CD14-positive monocyte (primary cell): ENCODE measurements around the gene MED27. TPM values are rescaled to one million over a fixed set of nuclear protein-coding genes. Genes with fewer than 3 reads are reported as not detected.

Experiments
- DNase-seq, 3 donors: peaks; one replicate each; pipeline ENCODE4 v3.0.0-alpha.2; 2011 to 2022
- H2AFZ ChIP-seq: 2 replicates; pipeline ENCODE4 v1.6.0; 2012; ENCODE audit warnings: mild to moderate bottlenecking, low read depth, low read length, inconsistent platforms; ENCODE audit not compliant: insufficient read depth, poor library complexity, severe bottlenecking
- H3K27ac ChIP-seq, 2 donors: 1 replicate in 1 of 2; 2 replicates in 1 of 2; pipeline ENCODE4 v1.5.1; 2012 to 2013; ENCODE audit warnings: low read length in 2 of 2, control low read depth in 1 of 2, inconsistent platforms in 1 of 2, low read depth in 1 of 2, mild to moderate bottlenecking in 1 of 2
- H3K27me3 ChIP-seq, 2 donors: one replicate each; pipeline versions ENCODE4 v1.6.0 to v1.6.1; 2011 to 2013; ENCODE audit warnings: low read length in 2 of 2; ENCODE audit not compliant: control insufficient read depth in 2 of 2, insufficient read depth in 2 of 2
- H3K36me3 ChIP-seq, 2 donors: replicated peaks in 1 of 2; 1 replicate in 1 of 2; 2 replicates in 1 of 2; pipeline versions ENCODE4 v1.5.1 to v1.6.1; 2012 to 2013; ENCODE audit warnings: low read length in 2 of 2, control low read depth in 1 of 2, inconsistent platforms in 1 of 2, mild to moderate bottlenecking in 1 of 2; ENCODE audit not compliant: insufficient read depth in 2 of 2, control insufficient read depth in 1 of 2
- H3K4me1 ChIP-seq, 2 donors: 1 replicate in 1 of 2; 2 replicates in 1 of 2; pipeline versions ENCODE4 v1.5.1 to v1.6.1; 2012 to 2013; ENCODE audit warnings: low read length in 2 of 2, control low read depth in 1 of 2, inconsistent platforms in 1 of 2, mild to moderate bottlenecking in 1 of 2, moderate library complexity in 1 of 2; ENCODE audit not compliant: insufficient read depth in 2 of 2, control insufficient read depth in 1 of 2
- H3K4me2 ChIP-seq: replicated peaks from 2 replicates; pipeline ENCODE3; 2012; ENCODE audit warnings: low read length, moderate library complexity, mild to moderate bottlenecking; ENCODE audit not compliant: poor library complexity, severe bottlenecking; ENCODE audit errors: extremely low read depth
- H3K4me3 ChIP-seq, 3 experiments: fragments of 200-600 bp in 1 of 3; sonication (generic) in 1 of 3; replicated peaks in 1 of 3; 1 replicate in 2 of 3; 2 replicates in 1 of 3; pipeline ENCODE4 v1.5.1; 2011 to 2013; ENCODE audit warnings: low read length in 3 of 3, mild to moderate bottlenecking in 3 of 3, control low read depth in 2 of 3, low read depth in 2 of 3, inconsistent platforms in 1 of 3, moderate library complexity in 1 of 3
- H3K79me2 ChIP-seq: 2 replicates; pipeline ENCODE4 v1.6.0; 2012; ENCODE audit warnings: mild to moderate bottlenecking, control low read depth, inconsistent platforms, low read length, moderate library complexity; ENCODE audit not compliant: insufficient read depth
- H3K9ac ChIP-seq: 2 replicates; pipeline ENCODE4 v1.6.0; 2017; ENCODE audit warnings: low read length, mild to moderate bottlenecking; ENCODE audit not compliant: insufficient read depth, poor library complexity, severe bottlenecking
- H3K9me3 ChIP-seq, 2 donors: replicated peaks in 1 of 2; 1 replicate in 1 of 2; 2 replicates in 1 of 2; pipeline versions ENCODE4 v1.5.1 to v1.6.1; 2012 to 2013; ENCODE audit warnings: low read length in 2 of 2, control low read depth in 1 of 2; ENCODE audit not compliant: control insufficient read depth in 1 of 2, insufficient read depth in 1 of 2
- H4K20me1 ChIP-seq: 2 replicates; pipeline ENCODE4 v1.6.0; 2012; ENCODE audit warnings: mild to moderate bottlenecking, low read length, control low read depth, moderate library complexity; ENCODE audit not compliant: insufficient read depth
- H3K27ac Mint-ChIP-seq, 7 donors: one replicate each; pipeline ENCODE4 v1.8.0; 2020; ENCODE audit warnings: mild to moderate bottlenecking in 7 of 7, mixed read lengths in 7 of 7, moderate library complexity in 6 of 7, inconsistent platforms in 2 of 7
- H3K27me3 Mint-ChIP-seq, 3 donors: one replicate each; pipeline ENCODE4 v1.8.0; 2021 to 2022; ENCODE audit warnings: low read depth in 3 of 3, mild to moderate bottlenecking in 3 of 3, mixed read lengths in 3 of 3, moderate library complexity in 3 of 3, inconsistent platforms in 1 of 3
- H3K36me3 Mint-ChIP-seq, 2 donors: one replicate each; pipeline ENCODE4 v1.8.0; 2020; ENCODE audit warnings: mixed read lengths in 2 of 2, inconsistent platforms in 1 of 2, mild to moderate bottlenecking in 1 of 2
- H3K4me1 Mint-ChIP-seq: one replicate; pipeline ENCODE4 v1.8.0; 2020; ENCODE audit warnings: mild to moderate bottlenecking, mixed read lengths
- H3K4me3 Mint-ChIP-seq, 2 donors: one replicate each; pipeline ENCODE4 v1.8.0; 2020; ENCODE audit warnings: mild to moderate bottlenecking in 2 of 2, mixed read lengths in 2 of 2, moderate library complexity in 1 of 2
- H3K9me3 Mint-ChIP-seq, 7 donors: one replicate each; pipeline ENCODE4 v1.8.0; 2020 to 2022; ENCODE audit warnings: mixed read lengths in 7 of 7, mild to moderate bottlenecking in 6 of 7, moderate library complexity in 6 of 7, inconsistent platforms in 2 of 7
- WGBS: methylation state at CpG from one replicate; pipeline ENCODE4 v1.1.5; 2013; ENCODE audit warnings: missing lambda C conversion rate; ENCODE audit not compliant: insufficient coverage; 5-methylcytosine and 5-hydroxymethylcytosine counted together
- intact Hi-C, 2 donors: fragments of 100-400 bp; cut with micrococcal nuclease; formaldehyde crosslinking; loops; one replicate each; pipeline versions ENCODE4 v1.15.0 to v1.15.1; 2023
- polyA plus RNA-seq, 3 donors: library from polyadenylated mRNA; depleted of rRNA in 1 of 3; unstranded in 2 of 3; stranded (reverse) in 1 of 3; fragments of 300-500 nt in 2 of 3; fragments of >200 nt in 1 of 3; fragmentation: Illumina TruSeq in 2 of 3; gene quantifications; 1 replicate in 2 of 3; 2 replicates in 1 of 3; pipeline ENCODE4 v1.2.3, GENCODE V29; 2012 to 2021
- TF ChIP-seq, protein P1 (sequence below): fragments of 200-600 bp; IDR thresholded peaks from one replicate; pipeline ENCODE4 v1.8.0; 2022; ENCODE audit warnings: antibody characterized with exemption, mild to moderate bottlenecking

Gene MED27
- polyA plus RNA-seq, 3 donors = 14.0 to 26.9 (median 25.8) TPM

DNA sequence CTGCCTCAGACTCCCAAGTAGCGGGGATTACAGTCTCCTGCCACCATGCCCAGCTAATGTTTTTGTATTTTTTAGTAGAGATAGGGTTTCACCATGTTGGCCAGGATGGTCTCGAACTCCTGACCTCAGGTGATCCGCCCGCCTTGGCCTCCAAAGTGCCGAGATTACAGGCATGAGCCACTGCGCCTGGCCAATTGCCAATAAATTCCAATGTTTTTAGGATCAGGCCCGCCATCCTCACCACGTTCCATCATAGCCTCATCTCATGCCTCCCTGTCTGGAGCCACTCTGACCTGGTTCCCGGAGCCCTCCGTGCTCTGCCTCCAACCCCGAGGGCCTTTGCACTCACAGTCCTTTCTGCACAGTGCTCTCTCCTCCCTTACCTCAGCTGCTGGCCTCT is 268.3 kb downstream of the MED27 start:
- no peaks in the 10 kb centered on the region for H3K36me3 ChIP-seq
- Mint-ChIP-seq H3K27ac (no peak overlapping the region), H3K4me3 (no peak overlapping the region), H3K27me3 (peaks cover 9 to 32% (median 21%) of the 10 kb centered on the region in 3 donors), H3K4me1 (no peaks in the 10 kb centered on the region), H3K9me3 (peaks cover 0 to 3% (median 0%) of the 10 kb centered on the region in 7 donors), H3K36me3 (no peaks in the 10 kb centered on the region)
- TF ChIP-seq, protein P1, sequence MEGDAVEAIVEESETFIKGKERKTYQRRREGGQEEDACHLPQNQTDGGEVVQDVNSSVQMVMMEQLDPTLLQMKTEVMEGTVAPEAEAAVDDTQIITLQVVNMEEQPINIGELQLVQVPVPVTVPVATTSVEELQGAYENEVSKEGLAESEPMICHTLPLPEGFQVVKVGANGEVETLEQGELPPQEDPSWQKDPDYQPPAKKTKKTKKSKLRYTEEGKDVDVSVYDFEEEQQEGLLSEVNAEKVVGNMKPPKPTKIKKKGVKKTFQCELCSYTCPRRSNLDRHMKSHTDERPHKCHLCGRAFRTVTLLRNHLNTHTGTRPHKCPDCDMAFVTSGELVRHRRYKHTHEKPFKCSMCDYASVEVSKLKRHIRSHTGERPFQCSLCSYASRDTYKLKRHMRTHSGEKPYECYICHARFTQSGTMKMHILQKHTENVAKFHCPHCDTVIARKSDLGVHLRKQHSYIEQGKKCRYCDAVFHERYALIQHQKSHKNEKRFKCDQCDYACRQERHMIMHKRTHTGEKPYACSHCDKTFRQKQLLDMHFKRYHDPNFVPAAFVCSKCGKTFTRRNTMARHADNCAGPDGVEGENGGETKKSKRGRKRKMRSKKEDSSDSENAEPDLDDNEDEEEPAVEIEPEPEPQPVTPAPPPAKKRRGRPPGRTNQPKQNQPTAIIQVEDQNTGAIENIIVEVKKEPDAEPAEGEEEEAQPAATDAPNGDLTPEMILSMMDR = no peak
- intact Hi-C loops = no loop called here
- peaks cover 0 to 5% of the 10 kb centered on the region in 2 donors for H3K27me3 ChIP-seq
- H3K4me1 ChIP-seq = no peaks in the 10 kb centered on the region
- H3K9me3 ChIP-seq = no peaks in the 10 kb centered on the region
- H3K9ac ChIP-seq = no peak overlapping the region
- no peaks in the 10 kb centered on the region for H4K20me1 ChIP-seq
- no peak overlapping the region for H3K27ac ChIP-seq
- H3K4me2 ChIP-seq = no peak overlapping the region
- no peaks in the 10 kb centered on the region for H3K79me2 ChIP-seq
- H2AFZ ChIP-seq = no peak overlapping the region
- 94% methylated on average over 10 of the region's 11 CpGs for WGBS
- DNase-seq = no peak
- no peak overlapping the region for H3K4me3 ChIP-seq

DNA sequence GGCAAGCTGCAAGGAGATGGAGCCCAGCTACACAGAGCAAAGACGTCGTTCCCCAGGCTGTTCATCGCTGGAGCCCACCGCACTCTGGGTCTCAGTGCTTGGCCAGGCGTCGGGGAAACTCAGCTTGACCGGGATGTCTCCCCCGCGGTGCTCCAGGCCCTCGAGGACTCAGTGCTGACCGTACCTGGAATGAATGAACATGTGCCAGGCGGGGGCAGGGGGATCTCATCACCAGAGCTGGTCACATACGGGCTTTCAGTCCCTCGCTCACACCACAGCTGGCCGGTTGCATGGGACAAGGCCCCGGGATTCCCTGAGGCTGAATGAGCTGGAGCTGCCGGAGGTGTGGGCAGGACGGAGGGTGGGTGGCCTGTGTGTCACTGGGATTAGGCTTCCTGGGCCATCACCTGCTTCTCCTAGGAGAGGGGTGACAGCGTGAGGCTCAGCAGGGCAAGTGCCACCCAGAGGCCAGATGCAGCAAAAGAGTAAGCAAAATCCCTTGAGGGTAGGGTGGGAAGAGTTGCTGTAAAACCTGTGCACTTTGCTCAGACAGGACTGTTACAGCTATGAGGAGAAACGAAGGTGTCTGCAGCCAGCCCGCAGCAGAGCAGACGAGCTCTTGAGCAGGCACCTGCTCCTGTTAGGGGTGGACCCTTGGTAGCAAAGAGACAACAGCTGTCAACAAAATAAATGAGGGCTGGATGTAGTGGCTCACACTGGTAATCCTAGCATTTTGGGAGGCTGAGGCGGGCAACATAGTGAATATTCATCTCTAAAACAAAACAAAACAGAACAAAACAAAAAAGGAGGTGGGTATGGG is 269.1 kb downstream of the MED27 start:
- 80% methylated on average over 22 of the region's 23 CpGs for WGBS
- peaks cover 9 to 34% (median 19%) of the 10 kb centered on the region in 3 donors for H3K27me3 Mint-ChIP-seq
- peaks cover 0 to 3% (median 0%) of the 10 kb centered on the region in 7 donors for H3K9me3 Mint-ChIP-seq

More for the DNA sequence above, 269.1 kb downstream of the MED27 start:
- TF ChIP-seq, protein P1 = no peak
- no peaks in the 10 kb centered on the region for H3K36me3 Mint-ChIP-seq
- Histone ChIP-seq H2AFZ (no peak overlapping the region), H3K4me1 (no peaks in the 10 kb centered on the region), H3K79me2 (no peaks in the 10 kb centered on the region), H4K20me1 (no peaks in the 10 kb centered on the region), H3K4me3 (no peak overlapping the region), H3K27me3 (peaks cover 0 to 5% of the 10 kb centered on the region in 2 donors), H3K36me3 (no peaks in the 10 kb centered on the region), H3K4me2 (no peak overlapping the region), H3K9ac (no peak overlapping the region), H3K27ac (no peak overlapping the region), H3K9me3 (no peaks in the 10 kb centered on the region)
- no peak overlapping the region for H3K4me3 Mint-ChIP-seq
- no peak for DNase-seq
- intact Hi-C loops = no loop called here
- H3K4me1 Mint-ChIP-seq = no peaks in the 10 kb centered on the region
- H3K27ac Mint-ChIP-seq = peak overlapping the region in 1 of 7 donors; percentile 48

Other genes starting within 250 kb of the MED27 start
- gene NTNG2, start 82.2 kb upstream of the MED27 start, polyA plus RNA-seq = 1 to 10 TPM; 2.1 to 10.0 (median 5.0) TPM